ENCODE results near the gene CCBE1.

The CCBE1 gene

GRCh38 chr18:59385191-59385590 lies 312.0 kb downstream of the CCBE1 start:
- Histone ChIP-seq H3K9me3 (ENCODE audit: insufficient read depth, low read length) (no peaks in the 10 kb centered on the region), H4K20me1 (ENCODE audit: low read depth, low read length) (no peaks in the 10 kb centered on the region), H3K9me2 (replicated peaks; ENCODE audit: insufficient read depth, low read length) (no peaks in the 10 kb centered on the region), H3K9ac (ENCODE audit: low read length) (no peak overlapping the region), H3K4me3 (ENCODE audit: insufficient read depth, low read length, poor library complexity, severe bottlenecking) (no peak overlapping the region), H3K79me2 (ENCODE audit: insufficient read depth, low read length) (no peaks in the 10 kb centered on the region), H3K27me3 (ENCODE audit: low read length) (no peaks in the 10 kb centered on the region), H3K36me3 (ENCODE audit: low read length) (no peaks in the 10 kb centered on the region), H3F3A (ENCODE audit: insufficient read depth) (no peaks in the 10 kb centered on the region), H3K27ac (ENCODE audit: low read depth, low read length) (no peak overlapping the region), H2AFZ (ENCODE audit: low read depth, low read length, severe bottlenecking) (no peak overlapping the region), H3K4me2 (ENCODE audit: low read depth, low read length, poor library complexity, severe bottlenecking) (no peak overlapping the region)
- TF ChIP-seq, protein P1, sequence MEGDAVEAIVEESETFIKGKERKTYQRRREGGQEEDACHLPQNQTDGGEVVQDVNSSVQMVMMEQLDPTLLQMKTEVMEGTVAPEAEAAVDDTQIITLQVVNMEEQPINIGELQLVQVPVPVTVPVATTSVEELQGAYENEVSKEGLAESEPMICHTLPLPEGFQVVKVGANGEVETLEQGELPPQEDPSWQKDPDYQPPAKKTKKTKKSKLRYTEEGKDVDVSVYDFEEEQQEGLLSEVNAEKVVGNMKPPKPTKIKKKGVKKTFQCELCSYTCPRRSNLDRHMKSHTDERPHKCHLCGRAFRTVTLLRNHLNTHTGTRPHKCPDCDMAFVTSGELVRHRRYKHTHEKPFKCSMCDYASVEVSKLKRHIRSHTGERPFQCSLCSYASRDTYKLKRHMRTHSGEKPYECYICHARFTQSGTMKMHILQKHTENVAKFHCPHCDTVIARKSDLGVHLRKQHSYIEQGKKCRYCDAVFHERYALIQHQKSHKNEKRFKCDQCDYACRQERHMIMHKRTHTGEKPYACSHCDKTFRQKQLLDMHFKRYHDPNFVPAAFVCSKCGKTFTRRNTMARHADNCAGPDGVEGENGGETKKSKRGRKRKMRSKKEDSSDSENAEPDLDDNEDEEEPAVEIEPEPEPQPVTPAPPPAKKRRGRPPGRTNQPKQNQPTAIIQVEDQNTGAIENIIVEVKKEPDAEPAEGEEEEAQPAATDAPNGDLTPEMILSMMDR (IDR thresholded peaks at IDR 0.05; ENCODE audit: insufficient read depth, low read length, poor library complexity, severe bottlenecking), result no peak
- no peak for TF ChIP-seq EZH2phosphoT487 (conservative IDR thresholded peaks at IDR 0.05; ENCODE audit: low read length)

DNA sequence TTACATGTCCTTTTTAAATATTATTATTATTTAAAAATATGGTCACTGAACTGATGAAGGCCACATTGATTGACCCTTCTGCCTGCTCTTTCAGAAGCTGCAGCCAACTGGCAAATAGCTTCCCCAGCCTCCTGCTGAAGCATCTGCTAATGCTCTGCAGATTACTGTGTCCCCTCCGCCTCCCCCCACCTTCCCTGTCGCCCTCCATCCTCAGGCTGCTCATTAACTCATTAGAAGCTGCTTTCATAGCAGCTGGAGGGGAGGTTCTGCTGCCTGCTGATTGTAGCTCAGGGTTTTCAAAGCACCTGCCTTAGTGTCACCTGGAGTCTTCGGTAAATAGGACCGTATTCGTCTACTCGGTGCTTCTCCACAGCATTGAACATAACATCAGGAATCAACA lies 313.4 kb downstream of the CCBE1 start:
- Histone ChIP-seq H4K20me1 (ENCODE audit: low read depth, low read length) (no peaks in the 10 kb centered on the region), H3K27me3 (ENCODE audit: low read length) (no peaks in the 10 kb centered on the region), H3K9me2 (replicated peaks; ENCODE audit: insufficient read depth, low read length) (no peaks in the 10 kb centered on the region), H3K27ac (ENCODE audit: low read depth, low read length) (no peak overlapping the region), H3K36me3 (ENCODE audit: low read length) (no peaks in the 10 kb centered on the region), H3K4me3 (ENCODE audit: insufficient read depth, low read length, poor library complexity, severe bottlenecking) (no peak overlapping the region), H3K9me3 (ENCODE audit: insufficient read depth, low read length) (no peaks in the 10 kb centered on the region), H3K79me2 (ENCODE audit: insufficient read depth, low read length) (no peaks in the 10 kb centered on the region), H3K9ac (ENCODE audit: low read length) (no peak overlapping the region), H3F3A (ENCODE audit: insufficient read depth) (no peaks in the 10 kb centered on the region), H2AFZ (ENCODE audit: low read depth, low read length, severe bottlenecking) (no peak overlapping the region), H3K4me2 (ENCODE audit: low read depth, low read length, poor library complexity, severe bottlenecking) (no peak overlapping the region)
- no peak for TF ChIP-seq EZH2phosphoT487 (conservative IDR thresholded peaks at IDR 0.05; ENCODE audit: low read length)
- TF ChIP-seq, protein P1 (IDR thresholded peaks at IDR 0.05; ENCODE audit: insufficient read depth, low read length, poor library complexity, severe bottlenecking), result no peak

GRCh38 chr18:59382383-59382782 lies 314.8 kb downstream of the CCBE1 start:
- Histone ChIP-seq H2AFZ (ENCODE audit: low read depth, low read length, severe bottlenecking) (no peak overlapping the region), H3F3A (ENCODE audit: insufficient read depth) (no peaks in the 10 kb centered on the region), H4K20me1 (ENCODE audit: low read depth, low read length) (no peaks in the 10 kb centered on the region), H3K9ac (ENCODE audit: low read length) (no peak overlapping the region), H3K27me3 (ENCODE audit: low read length) (no peaks in the 10 kb centered on the region), H3K9me3 (ENCODE audit: insufficient read depth, low read length) (no peaks in the 10 kb centered on the region), H3K4me3 (ENCODE audit: insufficient read depth, low read length, poor library complexity, severe bottlenecking) (no peak overlapping the region), H3K4me2 (ENCODE audit: low read depth, low read length, poor library complexity, severe bottlenecking) (no peak overlapping the region), H3K79me2 (ENCODE audit: insufficient read depth, low read length) (no peaks in the 10 kb centered on the region), H3K27ac (ENCODE audit: low read depth, low read length) (no peak overlapping the region), H3K9me2 (replicated peaks; ENCODE audit: insufficient read depth, low read length) (no peaks in the 10 kb centered on the region), H3K36me3 (ENCODE audit: low read length) (no peaks in the 10 kb centered on the region)
- TF ChIP-seq EZH2phosphoT487 (conservative IDR thresholded peaks at IDR 0.05; ENCODE audit: low read length), result no peak
- TF ChIP-seq, protein P1 (IDR thresholded peaks at IDR 0.05; ENCODE audit: insufficient read depth, low read length, poor library complexity, severe bottlenecking), result no peak

All from SU-DHL-6 (cell line).